Ishikawa (cell line): ENCODE data around the gene GABRG3.

Source experiments
- CEBPB ChIP-seq: IDR thresholded peaks from 2 replicates; pipeline ENCODE4 v1.6.1; 2012
- CREB1 ChIP-seq: IDR thresholded peaks from 2 replicates; pipeline ENCODE4 v1.6.1; 2012; ENCODE audit warnings: low read depth
- EGR1 ChIP-seq: IDR thresholded peaks from 2 replicates; pipeline ENCODE4 v1.6.1; 2012
- EP300 ChIP-seq: IDR thresholded peaks from 2 replicates; pipeline ENCODE4 v1.6.1; 2012; ENCODE audit warnings: borderline replicate concordance
- FOXM1 ChIP-seq: IDR thresholded peaks from 2 replicates; pipeline ENCODE4 v1.6.1; 2012; ENCODE audit warnings: low read depth, borderline replicate concordance
- NFIC ChIP-seq: IDR thresholded peaks from 2 replicates; pipeline ENCODE4 v1.6.1; 2012
- RAD21 ChIP-seq: IDR thresholded peaks from 2 replicates; pipeline ENCODE4 v1.6.1; 2012; ENCODE audit warnings: low read depth
- TAF1 ChIP-seq: IDR thresholded peaks from 2 replicates; pipeline ENCODE4 v1.6.1; 2012; ENCODE audit warnings: low read depth, mild to moderate bottlenecking
- TCF12 ChIP-seq: IDR thresholded peaks from 2 replicates; pipeline ENCODE4 v1.6.1; 2012; ENCODE audit warnings: low read depth
- TEAD4 ChIP-seq: IDR thresholded peaks from 2 replicates; pipeline ENCODE4 v1.6.1; 2012
- YY1 ChIP-seq: IDR thresholded peaks from 2 replicates; pipeline ENCODE4 v1.6.1; 2012; ENCODE audit warnings: low read depth
- ZBTB7A ChIP-seq: IDR thresholded peaks from 2 replicates; pipeline ENCODE4 v1.6.1; 2012; ENCODE audit warnings: low read depth
- TF ChIP-seq, protein P1 (sequence below): IDR thresholded peaks from 2 replicates; pipeline ENCODE4 v1.6.1; 2012
- TF ChIP-seq, protein P2 (sequence below): IDR thresholded peaks from 2 replicates; pipeline ENCODE4 v1.6.1; 2012; ENCODE audit warnings: low read depth, mild to moderate bottlenecking
- TF ChIP-seq, protein P3 (sequence below): IDR thresholded peaks from 2 replicates; pipeline ENCODE4 v1.6.1; 2012

The GABRG3 gene

GRCh38 chr15:27091270-27091940 is 120.4 kb downstream of the GABRG3 start:
- no peak for TF ChIP-seq TCF12
- no peak for TF ChIP-seq CREB1
- no peak for TF ChIP-seq CEBPB
- no peak for TF ChIP-seq FOXM1
- TF ChIP-seq TAF1: no peak
- TF ChIP-seq EP300: no peak
- TF ChIP-seq, protein P1, sequence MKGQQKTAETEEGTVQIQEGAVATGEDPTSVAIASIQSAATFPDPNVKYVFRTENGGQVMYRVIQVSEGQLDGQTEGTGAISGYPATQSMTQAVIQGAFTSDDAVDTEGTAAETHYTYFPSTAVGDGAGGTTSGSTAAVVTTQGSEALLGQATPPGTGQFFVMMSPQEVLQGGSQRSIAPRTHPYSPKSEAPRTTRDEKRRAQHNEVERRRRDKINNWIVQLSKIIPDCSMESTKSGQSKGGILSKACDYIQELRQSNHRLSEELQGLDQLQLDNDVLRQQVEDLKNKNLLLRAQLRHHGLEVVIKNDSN: no peak
- TF ChIP-seq, protein P2, sequence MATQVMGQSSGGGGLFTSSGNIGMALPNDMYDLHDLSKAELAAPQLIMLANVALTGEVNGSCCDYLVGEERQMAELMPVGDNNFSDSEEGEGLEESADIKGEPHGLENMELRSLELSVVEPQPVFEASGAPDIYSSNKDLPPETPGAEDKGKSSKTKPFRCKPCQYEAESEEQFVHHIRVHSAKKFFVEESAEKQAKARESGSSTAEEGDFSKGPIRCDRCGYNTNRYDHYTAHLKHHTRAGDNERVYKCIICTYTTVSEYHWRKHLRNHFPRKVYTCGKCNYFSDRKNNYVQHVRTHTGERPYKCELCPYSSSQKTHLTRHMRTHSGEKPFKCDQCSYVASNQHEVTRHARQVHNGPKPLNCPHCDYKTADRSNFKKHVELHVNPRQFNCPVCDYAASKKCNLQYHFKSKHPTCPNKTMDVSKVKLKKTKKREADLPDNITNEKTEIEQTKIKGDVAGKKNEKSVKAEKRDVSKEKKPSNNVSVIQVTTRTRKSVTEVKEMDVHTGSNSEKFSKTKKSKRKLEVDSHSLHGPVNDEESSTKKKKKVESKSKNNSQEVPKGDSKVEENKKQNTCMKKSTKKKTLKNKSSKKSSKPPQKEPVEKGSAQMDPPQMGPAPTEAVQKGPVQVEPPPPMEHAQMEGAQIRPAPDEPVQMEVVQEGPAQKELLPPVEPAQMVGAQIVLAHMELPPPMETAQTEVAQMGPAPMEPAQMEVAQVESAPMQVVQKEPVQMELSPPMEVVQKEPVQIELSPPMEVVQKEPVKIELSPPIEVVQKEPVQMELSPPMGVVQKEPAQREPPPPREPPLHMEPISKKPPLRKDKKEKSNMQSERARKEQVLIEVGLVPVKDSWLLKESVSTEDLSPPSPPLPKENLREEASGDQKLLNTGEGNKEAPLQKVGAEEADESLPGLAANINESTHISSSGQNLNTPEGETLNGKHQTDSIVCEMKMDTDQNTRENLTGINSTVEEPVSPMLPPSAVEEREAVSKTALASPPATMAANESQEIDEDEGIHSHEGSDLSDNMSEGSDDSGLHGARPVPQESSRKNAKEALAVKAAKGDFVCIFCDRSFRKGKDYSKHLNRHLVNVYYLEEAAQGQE: no peak
- TF ChIP-seq EGR1: no peak
- no peak for TF ChIP-seq TEAD4
- no peak for TF ChIP-seq RAD21
- TF ChIP-seq ZBTB7A: no peak
- TF ChIP-seq YY1: no peak
- no peak for TF ChIP-seq NFIC

- TF ChIP-seq TAF1 (no peak), NFIC (no peak), EGR1 (no peak), CREB1 (no peak), TEAD4 (no peak)
- TF ChIP-seq, protein P1: no peak
These were observed 121.4 kb downstream of the GABRG3 start for GRCh38 chr15:27092390-27092789.

DNA sequence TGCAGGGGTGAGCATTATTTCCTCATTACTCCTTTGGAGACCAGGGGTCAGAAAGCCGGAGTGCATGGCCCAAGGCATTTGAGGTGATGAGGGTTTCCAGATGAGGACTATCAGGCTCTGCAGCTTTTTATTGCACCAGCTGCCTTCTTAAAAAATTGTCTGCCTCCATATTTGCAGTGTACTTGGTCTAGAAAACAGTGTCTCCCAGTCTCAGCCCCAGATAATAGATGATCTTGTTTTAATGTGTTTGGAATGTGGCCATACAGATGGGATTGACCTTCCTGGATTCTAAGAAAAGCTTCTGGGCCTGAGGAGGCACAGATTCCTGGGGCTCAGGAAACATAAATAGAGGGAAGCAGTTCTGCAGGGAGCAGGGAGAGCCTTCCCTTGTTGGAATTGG is 123.3 kb downstream of the GABRG3 start:
- TF ChIP-seq NFIC: no peak
- TF ChIP-seq, protein P1: no peak
- TF ChIP-seq TEAD4: no peak
- TF ChIP-seq EP300: no peak
- TF ChIP-seq TCF12: no peak
- TF ChIP-seq, protein P2: no peak
- no peak for TF ChIP-seq ZBTB7A
- TF ChIP-seq CREB1: no peak
- TF ChIP-seq YY1: no peak
- TF ChIP-seq TAF1: no peak
- TF ChIP-seq, protein P3, sequence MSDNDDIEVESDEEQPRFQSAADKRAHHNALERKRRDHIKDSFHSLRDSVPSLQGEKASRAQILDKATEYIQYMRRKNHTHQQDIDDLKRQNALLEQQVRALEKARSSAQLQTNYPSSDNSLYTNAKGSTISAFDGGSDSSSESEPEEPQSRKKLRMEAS: no peak
- no peak for TF ChIP-seq CEBPB
- TF ChIP-seq EGR1: no peak
- TF ChIP-seq RAD21: no peak
- TF ChIP-seq FOXM1: no peak

DNA sequence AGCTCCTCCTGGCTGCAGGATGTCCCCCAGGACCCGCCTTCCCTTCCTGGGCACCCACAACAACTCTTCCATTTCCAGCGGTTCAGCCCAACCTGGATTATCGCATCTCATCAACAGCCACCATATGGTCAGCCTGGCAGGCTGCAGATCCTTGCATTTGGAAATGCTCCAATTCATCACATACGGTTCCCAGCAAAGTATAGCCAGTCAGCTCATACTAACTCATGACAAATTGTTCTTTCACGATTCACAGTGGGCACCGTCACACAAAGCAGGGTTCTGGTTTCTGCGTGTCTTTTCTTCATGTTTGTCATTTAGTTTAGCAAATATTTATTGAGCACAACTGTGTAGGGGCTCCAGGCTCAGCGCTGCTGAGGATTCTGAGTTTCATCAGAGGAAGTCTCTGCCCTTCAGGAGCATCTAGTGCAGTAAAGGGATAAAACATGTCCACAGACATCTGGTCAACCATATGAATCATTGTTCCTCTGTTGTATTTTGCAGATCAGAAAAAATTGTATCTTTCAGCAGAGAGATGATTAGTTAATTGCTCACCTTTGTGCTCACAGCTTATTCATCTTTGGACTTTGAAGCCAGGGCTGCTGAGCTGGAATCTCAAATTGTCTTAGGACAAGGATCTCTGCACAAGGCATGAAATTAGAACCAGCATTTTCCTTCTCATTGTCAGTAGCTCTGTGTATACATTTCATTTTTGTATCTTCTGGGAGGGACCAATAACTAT is 125.1 kb downstream of the GABRG3 start:
- no peak for TF ChIP-seq NFIC

- TF ChIP-seq, protein P1: no peak
- TF ChIP-seq TAF1 (no peak), TCF12 (no peak), CEBPB (no peak), NFIC (no peak), ZBTB7A (no peak), FOXM1 (no peak), CREB1 (no peak), RAD21 (no peak), TEAD4 (no peak)
These were observed 126.5 kb downstream of the GABRG3 start for GRCh38 chr15:27097506-27097905.

- TF ChIP-seq FOXM1 (no peak), CREB1 (no peak)
- TF ChIP-seq, protein P1: no peak
These were observed 131.0 kb downstream of the GABRG3 start for GRCh38 chr15:27101982-27102381.
